Brain microvascular endothelial cell (primary cell): ENCODE measurements around the gene SLC9A3.

Experiments used
- DNase-seq: peaks from one replicate; pipeline ENCODE4 v3.0.0-alpha.2; 2020
- H3K27ac ChIP-seq: fragments of 250-450 bp; sonication (Bioruptor Pico); 2 replicates; pipeline ENCODE4 v1.5.1; 2020; ENCODE audit warnings: mild to moderate bottlenecking, moderate library complexity
- H3K27me3 ChIP-seq: fragments of 250-450 bp; sonication (Bioruptor Pico); replicated peaks from 2 replicates; pipeline ENCODE4 v1.5.1; 2020; ENCODE audit warnings: mild to moderate bottlenecking
- H3K36me3 ChIP-seq: fragments of 250-450 bp; sonication (Bioruptor Pico); replicated peaks from 2 replicates; pipeline ENCODE4 v1.5.1; 2020; ENCODE audit warnings: mild to moderate bottlenecking
- H3K4me3 ChIP-seq: 2 replicates; pipeline ENCODE4 v1.5.1; 2011; ENCODE audit warnings: low read depth, mild to moderate bottlenecking, control low read depth, low read length, moderate library complexity
- CTCF ChIP-seq: IDR thresholded peaks from 2 replicates; pipeline ENCODE4 v1.5.1; 2011; ENCODE audit warnings: low read depth, mild to moderate bottlenecking, moderate library complexity, low read length, control low read depth, inconsistent platforms; ENCODE audit errors: missing control alignments
- in situ Hi-C: cut with HindIII; loops from 2 replicates; pipeline ENCODE4 v1.10.0; 2017; ENCODE audit warnings: low sequenced_read_pairs, low pct_ligation_motif_present

Gene SLC9A3

GRCh38 chr5:441996-442334, 82.3 kb downstream of the SLC9A3 start:
- Histone ChIP-seq H3K4me3 (peak overlapping the region; percentile 96), H3K27ac (no peak overlapping the region)

GRCh38 chr5:440401-441201, 83.6 kb downstream of the SLC9A3 start:
- Histone ChIP-seq H3K27me3 (no peaks in the 10 kb centered on the region), H3K4me3 (no peak overlapping the region), H3K36me3 (no peaks in the 10 kb centered on the region), H3K27ac (no peak overlapping the region)
- no peak for TF ChIP-seq CTCF
- in situ Hi-C loops: no loop called here
- no peak for DNase-seq

More at GRCh38 chr5:441996-442334, 82.3 kb downstream of the SLC9A3 start:
- TF ChIP-seq CTCF: no peak
- peaks cover 1% of the 10 kb centered on the region for H3K36me3 ChIP-seq
- in situ Hi-C loops: no loop called here
- H3K27me3 ChIP-seq: no peaks in the 10 kb centered on the region
- no peak for DNase-seq

GRCh38 chr5:439636-440035, 84.6 kb downstream of the SLC9A3 start:
- in situ Hi-C loops: no loop called here
- no peak for DNase-seq
- Histone ChIP-seq H3K27me3 (no peaks in the 10 kb centered on the region), H3K4me3 (no peak overlapping the region), H3K36me3 (no peaks in the 10 kb centered on the region), H3K27ac (no peak overlapping the region)
- no peak for TF ChIP-seq CTCF

GRCh38 chr5:439181-439580, 85.1 kb downstream of the SLC9A3 start:
- Histone ChIP-seq H3K36me3 (no peaks in the 10 kb centered on the region), H3K27me3 (no peaks in the 10 kb centered on the region), H3K4me3 (no peak overlapping the region), H3K27ac (no peak overlapping the region)
- no peak for TF ChIP-seq CTCF
- in situ Hi-C loops: no loop called here
- DNase-seq: no peak

GRCh38 chr5:438481-438981, 85.7 kb downstream of the SLC9A3 start:
- no peak overlapping the region for H3K4me3 ChIP-seq
- no peaks in the 10 kb centered on the region for H3K27me3 ChIP-seq
- H3K27ac ChIP-seq: no peak overlapping the region
- no peak for DNase-seq
- TF ChIP-seq CTCF: no peak
- in situ Hi-C loops: no loop called here
- no peaks in the 10 kb centered on the region for H3K36me3 ChIP-seq
